Activated CD8-positive, alpha-beta memory T cell treated with anti-CD3 and anti-CD28 coated beads for 4 hours (primary cell): Measurements from ENCODE around the gene IGF2BP2.
"Not testable (repeated sequence)": the region's sequence is repeated elsewhere in the genome, so short reads cannot be mapped to it uniquely, and the experiment has no call there.

Experiments
- DNase-seq, 2 donors: peaks; one replicate each; pipeline ENCODE4 v3.0.0-alpha.2; 2020; ENCODE audit warnings: low read depth in 2 of 2

Gene IGF2BP2

DNA sequence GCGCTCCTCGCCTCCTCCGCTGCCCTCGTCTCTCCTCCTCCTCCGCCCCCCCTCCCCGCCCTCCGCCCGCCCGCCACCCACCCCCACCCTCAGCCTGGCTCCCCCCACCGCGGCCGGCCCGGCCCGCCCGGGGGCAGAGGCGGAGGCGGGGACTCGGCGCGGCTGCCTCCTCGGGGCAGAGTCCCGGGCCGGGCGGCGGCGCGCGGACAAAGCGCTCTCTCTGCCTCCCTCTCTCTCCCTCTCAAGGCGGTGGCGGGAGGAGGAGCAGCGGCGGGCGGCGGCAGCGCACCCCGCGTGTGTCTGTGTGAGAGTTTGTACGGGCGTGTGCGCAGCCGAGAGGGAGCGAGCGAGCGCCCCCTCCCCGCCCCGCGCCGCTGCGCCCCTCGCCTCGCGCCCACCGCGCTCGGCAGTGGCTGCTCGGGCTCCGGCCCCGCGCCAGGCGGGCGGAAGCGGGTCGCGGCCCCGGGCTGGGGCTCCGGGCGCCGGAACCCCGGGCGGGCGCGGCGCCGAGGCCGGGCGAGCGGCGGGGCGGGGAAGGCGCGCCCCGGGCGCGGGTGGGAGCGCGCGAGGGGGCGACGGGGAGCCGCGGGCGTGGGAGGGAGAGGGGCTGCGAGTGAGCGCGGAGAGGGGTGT lies at the start of gene IGF2BP2:
TSS of gene IGF2BP2 (minus strand) at position 37 of the 633 bp plus-strand sequence. CDS start 82 bp downstream, outside the sequence.
- no peak for DNase-seq

DNA sequence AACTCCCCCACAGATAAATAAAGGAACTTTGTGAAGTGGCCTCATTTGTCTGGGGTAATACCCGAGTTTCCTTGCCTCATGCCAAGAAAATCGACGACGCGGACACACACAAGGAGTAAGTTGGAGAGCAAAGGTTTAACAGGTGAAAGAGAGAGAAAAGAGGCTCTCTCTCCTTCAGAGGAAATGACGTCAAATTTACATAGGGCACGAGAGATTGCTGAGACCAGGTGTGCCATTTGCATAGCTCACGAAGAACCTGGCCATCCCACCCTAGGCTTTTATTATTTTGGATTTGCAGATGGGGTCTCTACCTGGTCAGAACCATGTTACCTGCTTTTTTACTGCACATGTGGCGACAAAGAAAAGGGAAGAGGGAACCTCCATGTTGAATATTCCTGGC lies 49.3 kb upstream of the IGF2BP2 start:
- no peak for DNase-seq

DNA sequence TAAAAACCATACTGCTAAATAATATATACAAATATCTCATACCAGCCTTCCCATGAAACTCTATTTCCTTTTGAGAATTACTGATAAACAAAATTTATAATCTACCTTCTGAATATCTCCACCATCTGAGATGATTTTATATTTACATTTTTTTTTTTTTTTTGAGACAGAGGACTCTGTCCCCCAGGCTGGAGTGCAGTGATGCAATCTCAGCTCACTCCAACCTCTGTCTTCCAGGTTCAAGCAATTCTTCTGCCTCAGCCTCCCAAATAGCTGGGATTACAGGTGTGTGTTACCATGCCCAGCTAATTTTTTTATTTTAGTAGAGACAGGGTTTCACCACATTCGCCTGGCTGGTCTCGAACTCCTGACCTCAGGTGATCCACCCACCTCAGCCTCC lies 42.8 kb upstream of the IGF2BP2 start:
- no peak for DNase-seq

DNA sequence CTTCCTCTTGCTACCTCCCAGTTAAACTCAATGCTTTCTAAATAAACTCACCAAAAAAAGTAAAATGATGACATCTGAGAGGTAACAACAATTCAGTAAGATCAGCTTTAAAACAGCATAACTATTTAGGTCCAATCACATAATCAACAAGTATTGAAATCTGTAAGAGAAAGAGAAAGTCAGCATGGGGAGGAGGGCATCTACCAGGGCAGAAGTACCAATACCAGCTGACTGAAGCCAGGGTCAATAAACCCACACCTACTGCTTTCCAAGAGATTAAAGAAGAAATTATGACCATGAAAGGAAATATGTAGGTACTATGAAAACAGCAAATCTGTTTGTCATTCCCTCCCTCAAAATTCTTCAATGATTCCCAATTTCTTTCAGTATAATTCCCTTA lies 42.2 kb upstream of the IGF2BP2 start:
- no peak for DNase-seq

DNA sequence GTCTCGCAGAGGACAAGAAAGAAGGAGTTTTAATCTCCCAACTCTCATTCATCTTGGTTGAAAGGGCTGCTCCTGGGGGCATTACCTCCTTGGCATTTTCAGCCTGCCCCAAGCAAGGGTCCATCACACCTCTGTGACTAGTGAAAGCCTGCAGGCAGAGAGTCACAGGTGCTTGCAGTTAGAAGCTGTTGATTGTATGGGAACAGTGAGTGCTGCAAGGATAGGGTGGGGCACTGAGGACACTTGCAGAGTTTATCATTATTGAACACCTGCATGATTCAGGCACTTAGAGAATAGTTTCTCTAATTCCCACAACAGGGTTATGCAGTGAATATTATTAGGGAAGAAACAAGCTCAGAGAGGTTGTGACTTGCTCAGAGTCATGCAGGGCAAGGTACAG lies 41.7 kb upstream of the IGF2BP2 start:
- DNase-seq, result no peak

DNA sequence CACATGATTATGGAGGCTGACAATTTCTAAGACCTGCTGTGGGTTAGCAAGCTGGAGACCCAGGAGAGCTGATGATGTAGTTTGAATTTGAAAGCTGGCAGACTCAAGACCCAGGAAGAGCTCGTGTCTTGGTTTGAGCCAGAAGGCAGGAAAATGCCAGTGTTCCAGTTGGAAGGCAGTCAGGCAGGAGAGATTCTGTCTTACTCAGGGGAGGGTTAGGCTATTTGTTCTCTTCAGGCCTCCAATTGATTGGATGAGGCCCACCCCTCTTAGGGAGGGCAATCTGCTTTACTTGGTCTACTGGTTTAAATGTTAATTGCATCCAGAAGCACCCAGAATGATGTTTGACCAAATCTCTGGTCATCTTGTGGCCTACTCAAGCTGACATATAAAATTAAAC lies 40.4 kb upstream of the IGF2BP2 start:
- DNase-seq, result no peak

DNA sequence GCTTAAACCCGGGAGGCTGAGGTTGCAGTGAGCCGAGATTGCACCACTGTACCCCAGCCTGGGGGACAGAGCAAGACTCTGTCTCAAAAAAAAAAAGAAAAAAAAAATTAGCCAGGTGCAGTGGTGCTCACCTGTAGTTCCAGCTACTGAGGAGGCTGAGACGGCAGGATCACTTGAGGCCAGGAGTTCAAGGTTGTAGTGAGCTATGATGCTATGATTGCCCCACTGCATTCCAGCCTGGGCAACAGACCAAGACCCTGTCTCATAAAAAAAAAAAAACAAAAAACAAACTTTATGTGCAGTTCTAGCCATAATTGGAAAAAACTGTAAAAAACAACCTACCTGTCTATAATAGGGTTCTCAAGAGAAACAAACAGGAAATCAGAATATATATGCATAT lies 39.9 kb upstream of the IGF2BP2 start:
- no peak for DNase-seq

DNA sequence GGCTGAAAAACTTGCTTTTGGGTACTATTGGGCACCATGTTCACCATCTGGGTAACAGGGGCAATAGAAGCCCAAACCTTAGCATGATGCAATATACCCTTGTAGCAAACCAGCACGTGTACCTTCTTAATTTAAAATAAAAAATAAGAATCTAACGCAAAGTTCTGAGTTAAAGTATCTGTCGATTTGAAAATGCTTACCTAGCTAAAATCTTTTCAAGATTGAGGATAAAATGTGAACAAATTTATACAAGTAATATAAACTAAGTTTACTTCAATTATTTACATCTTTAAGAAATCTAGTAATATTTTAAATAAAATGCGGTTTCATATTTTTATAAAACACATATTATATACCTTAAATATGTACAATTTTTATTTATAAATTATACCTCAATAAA lies 38.1 kb upstream of the IGF2BP2 start:
- DNase-seq, result no peak

DNA sequence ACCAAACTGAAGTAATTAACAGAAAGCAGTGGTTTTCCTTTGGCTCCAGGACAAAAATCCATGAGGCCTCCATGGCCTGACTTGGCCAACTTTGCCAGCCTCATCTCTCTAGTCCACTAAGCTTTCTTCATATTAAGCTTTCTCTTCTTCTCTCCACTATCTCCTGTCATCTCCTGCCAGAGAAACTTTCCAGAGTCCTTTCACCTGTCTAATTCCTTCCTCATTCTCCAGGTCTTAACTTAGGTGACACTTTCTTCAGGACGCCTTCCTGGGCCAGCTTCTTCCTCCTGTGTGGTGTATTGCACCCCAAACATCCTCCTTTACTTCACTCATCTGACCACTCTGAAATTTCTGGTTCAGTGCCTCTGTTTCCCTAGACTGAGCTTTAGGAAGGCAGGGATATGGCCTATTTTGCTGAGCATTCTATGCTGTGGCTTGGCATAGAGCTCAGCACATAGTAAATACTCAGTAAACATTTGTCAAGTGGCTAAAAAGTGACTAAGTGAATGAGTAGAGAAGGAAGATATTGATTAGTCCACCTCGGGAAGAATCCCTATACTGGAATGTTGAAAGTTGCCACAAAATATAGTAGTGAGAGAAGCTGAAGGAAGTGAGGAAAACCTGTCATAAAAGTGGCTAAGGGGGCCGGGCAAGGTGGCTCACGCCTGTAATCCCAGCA lies 34.6 kb upstream of the IGF2BP2 start:
- no peak for DNase-seq

DNA sequence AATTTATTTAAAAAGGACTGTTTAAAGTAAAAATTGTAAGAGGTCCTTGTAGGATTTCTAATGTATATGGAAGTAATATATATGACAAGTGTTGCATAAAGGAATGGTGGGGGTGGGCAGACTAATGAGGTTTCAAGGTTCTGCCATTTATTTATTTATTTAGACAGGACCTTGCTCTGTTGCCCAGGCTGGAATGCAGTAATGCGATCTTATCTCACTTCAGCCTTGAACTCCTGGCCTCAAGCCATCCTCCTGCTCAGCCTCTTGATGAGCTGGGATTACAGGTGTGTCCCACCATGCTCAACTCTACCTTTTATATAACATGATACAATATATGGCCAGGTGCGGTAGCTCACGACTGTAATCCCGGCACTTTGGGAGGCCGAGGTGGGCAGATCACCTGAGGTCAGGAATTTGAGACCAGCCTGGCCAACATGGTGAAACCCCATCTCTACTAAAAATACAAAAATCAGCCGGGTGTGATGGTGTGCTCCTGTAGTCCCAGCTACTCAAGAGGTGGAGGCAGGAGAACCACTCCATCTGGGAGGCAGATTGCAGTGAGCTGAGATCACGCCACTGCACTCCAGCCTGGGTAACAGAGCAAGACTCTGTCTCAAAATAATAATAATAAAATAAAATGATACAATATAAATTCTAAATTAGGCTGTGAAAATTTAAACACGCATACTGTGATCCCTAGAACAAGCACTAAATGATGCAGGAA lies 33.8 kb upstream of the IGF2BP2 start:
- no peak for DNase-seq

DNA sequence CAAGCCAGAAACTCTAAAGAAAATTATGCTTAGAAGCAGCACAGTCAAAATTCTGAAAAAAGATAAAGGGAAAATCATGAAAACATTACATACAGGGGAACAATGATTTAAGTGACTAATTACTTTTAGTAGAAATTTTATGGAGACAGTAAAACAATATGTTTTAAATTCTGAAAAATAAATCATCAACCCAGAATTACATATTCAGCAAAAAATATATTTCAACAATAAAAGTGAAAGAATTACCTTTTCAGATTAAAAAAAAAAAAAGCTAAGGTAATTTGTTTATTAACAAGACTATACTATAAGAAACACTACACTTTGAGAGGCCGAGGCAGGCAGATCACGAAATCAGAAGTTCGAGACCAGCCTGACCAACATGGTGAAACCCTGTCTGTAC lies 32.4 kb upstream of the IGF2BP2 start:
- DNase-seq, result no peak

DNA sequence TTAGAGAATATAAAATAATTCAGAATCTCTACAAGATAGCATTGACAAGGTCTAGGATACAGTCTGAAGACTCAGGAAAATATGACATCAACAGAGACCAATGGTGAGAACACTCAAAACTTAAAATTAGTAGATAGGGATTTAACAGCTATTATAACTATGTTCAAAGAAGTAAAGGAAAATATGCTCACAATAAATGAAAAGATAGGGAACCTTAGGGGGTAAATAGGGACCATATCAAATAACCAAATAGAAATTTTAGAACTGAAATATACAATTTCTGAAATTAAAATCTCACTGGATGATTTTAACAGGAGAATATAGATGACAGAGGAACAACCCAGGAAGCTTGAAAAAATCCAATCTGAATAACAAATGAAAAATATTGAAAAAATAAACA lies 31.8 kb upstream of the IGF2BP2 start:
- DNase-seq, result no peak

DNA sequence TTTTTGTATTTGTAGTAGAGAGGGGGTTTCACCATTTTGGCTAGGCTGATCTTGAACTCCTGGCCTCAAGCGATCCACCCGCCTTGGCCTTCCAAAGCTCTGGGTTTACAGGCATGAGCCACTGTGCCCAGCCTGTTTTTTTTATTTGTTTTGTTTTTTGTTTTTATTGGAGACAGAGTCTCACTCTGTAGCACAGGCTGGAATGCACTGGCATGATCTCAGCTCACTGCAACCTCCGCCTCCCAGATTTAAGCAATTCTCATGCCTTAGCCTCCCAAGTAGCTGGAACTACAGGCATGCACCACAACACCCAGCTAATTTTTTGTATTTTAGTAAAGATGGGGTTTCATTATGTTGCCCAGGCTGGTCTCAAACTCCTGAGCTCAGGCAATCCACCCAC lies 28.9 kb upstream of the IGF2BP2 start:
- not testable (repeated sequence) for DNase-seq

DNA sequence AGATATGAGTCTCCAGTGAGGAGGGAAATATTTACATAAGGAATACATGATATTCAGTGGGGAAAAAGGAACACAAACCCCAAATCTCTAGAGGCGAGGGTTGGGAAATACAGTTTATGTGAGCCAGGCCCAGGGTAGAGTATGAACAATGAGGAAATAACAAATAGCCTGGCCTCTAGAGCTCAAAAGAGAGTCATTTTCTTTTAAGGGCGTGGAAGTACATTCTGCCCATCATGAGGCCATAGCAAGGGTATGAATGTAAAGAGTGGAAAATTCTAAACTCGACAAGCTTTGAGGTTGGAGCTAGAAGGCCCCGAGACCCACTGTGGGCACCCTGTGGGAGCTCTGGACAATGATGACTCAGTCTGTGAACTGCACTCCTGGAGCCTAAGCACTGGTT lies 27.8 kb upstream of the IGF2BP2 start:
- no peak for DNase-seq

DNA sequence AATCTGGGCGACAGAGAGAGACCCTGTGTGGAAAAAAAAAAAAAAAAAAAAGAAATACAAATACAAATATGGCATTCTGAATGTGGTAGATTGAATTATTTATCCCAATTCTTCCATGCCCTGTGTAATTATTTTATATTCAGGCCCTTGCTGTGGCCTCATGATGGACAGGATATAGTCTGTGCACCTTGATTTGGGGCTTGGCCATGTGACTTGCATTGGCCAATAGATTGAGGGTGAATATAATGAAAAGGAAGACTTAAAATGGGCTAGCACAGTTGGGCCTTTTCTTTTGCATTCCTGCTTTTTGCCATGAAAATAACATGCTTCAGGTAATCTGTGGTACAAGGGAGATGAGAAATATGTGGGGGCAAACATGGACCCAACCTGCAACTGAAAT lies 27.1 kb upstream of the IGF2BP2 start:
- DNase-seq, result no peak

DNA sequence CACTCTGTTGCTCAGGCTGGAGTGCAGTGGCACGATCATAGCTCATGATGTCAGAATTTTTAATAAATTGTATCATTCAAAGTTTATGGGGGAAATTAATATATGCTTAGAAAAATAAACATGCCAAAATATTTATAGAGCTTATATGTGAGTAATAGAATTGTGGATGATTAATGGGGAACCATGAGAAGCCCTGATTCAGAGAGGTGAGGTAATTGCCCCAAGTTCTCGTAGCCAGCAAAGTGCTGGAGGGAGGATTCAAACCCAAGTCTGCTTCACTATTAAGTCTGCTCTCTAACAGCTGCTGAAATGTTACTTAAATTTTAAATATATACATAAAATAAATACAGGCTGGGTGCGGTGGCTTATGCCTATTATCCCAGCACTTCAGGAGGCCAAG lies 26.2 kb upstream of the IGF2BP2 start:
- DNase-seq, result no peak

DNA sequence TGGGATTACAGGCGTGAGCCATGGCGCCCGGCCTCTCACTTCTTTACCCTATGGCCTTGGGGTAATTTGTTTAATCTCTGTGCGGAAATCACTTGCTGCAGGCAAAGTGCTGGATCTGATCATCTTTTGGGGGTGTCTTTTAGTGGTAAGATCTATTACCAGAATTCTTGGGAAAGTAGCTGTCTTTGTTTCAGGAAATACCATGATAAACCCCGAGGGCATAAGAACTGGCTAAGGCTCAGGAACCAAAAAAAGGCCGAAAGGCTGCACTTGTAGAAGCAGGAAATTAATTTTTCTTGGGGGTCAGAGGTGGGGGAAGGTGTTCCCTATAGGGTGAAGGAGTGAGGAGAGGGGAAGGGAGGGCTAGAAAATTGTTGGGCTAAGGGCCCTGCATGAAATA lies 22.7 kb upstream of the IGF2BP2 start:
- DNase-seq, result no peak

DNA sequence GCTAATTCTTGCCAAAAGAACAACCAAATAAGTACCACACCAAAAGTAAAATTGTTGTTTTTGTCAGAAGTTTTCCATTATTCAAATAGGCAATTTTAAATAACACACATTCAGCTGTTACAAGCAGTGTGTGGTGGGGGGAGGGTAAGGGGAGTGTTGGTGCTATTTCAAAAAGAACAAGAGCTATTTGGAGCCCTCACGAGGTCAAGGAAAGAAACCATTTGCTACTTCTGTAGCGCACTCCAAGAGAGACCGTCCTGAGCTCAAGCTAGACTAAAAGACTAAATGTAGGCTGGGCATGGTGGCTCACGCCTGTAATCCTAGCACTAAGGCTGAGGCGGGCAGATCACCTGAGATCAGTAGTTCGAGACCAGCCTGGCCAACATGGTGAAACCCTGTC lies 21.2 kb upstream of the IGF2BP2 start:
- DNase-seq, result no peak

DNA sequence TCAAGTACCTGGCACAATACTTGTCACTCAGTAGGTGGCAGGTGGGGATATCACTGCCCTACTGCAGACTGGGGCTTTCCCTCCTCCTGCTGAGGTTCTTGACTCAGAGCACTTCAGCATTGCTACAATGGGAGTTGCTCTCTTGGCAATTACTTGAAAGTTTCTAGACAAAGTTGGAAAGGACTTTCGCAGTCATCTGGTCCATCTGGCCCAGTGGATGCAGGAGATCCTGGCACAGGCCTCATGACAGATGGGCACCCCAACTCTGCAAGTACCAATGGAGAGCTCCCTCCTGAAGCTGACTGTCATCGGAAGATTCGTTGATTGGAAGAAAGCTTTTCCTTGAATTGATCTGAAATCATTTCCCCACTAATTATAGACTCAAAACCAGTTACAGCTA lies 19.2 kb upstream of the IGF2BP2 start:
- no peak for DNase-seq

DNA sequence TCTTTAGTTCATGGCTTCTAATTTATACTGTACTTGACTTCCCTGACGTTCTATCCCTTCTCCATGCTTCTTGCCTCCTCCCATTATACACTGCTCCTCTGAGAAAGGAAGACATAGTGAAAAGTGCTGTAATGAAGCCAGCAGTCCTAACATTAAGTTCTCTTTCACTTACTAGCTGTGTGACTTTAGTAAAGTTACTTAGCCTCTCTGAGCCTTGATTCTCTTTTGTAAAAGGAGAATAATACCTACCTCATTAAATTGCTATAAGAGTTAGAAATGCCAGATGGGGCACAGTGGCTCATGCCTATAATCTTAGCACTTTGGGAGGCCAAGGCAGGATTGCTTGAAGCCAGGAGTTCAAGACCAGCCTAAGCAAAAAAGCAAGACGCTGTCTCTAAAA lies 18.8 kb upstream of the IGF2BP2 start:
- DNase-seq, result no peak

DNA sequence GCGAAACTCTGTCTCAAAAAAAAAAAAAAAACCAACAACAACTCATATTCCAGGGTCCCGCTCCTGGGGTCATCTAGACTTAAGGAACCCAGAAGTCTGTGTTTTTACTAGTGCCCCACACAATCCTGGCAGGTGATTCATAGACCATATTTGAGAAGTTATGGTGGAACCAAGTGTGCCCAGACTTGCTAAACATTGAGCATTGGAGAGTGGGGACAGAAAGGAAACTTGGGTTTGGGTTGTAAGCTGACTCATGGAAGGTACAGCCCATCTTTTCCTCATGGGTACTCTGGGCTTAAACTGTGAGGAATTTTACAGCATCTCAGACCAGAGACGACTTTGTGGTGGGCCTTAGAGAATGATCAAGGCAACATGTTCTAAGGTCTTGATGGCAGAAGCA lies 18.3 kb upstream of the IGF2BP2 start:
- DNase-seq, result no peak

DNA sequence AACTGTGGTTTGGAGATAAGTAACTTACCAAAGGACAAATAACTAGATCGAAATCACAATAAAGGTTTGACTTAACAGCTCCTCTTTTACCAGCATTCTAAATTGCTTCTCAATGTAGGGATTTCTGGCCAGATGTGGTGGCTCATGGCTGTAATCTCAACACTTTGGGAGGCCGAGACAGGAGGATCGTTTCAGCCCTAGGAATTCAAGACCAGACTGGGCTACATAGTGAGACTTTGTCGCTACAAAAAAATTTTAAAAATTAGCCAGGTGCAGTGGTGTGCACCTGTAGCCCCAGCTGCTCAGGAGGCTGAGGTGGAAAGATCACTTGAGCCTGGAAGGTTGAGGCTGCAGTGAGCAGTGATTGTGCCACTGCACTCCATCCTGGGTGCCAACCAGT lies 17.4 kb upstream of the IGF2BP2 start:
- no peak for DNase-seq

DNA sequence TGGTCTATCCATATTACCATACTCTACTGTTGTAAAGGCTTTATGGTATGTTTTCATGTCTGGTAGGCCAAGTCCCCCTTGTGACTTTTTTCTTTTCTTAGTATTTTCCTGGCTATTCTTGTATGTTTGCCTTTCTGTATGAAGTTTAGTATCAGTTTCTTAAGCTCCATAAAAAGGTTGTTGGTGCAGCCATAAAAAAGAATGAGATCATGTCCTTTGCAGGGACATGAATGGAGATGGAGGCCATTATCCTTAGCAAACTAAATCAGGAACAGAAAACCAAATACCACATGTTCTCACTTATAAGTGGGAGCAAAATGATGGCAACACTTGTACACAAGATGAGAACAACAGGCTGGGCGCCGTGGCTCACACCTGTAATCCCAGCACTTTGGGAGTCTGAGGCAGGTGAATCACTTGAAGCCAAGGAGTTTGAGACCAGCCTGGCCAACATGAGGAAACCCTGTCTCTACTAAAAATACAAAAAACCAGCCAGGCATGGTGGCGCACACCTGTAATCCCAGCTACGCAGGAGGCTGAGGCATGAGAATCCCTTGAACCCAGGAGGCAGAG lies 13.7 kb upstream of the IGF2BP2 start:
- DNase-seq, result not testable (repeated sequence)
